HEK293 (cell line): ENCODE measurements around the gene U2SURP.

Source experiments
- CTCF ChIP-seq: fragments of 450-650 bp; formaldehyde crosslinking; IDR thresholded peaks from 2 replicates; pipeline ENCODE4 v1.5.1; 2016; ENCODE audit warnings: missing biosample characterization, missing genetic modification characterization
- MZF1 ChIP-seq: fragments of 450-650 bp; formaldehyde crosslinking; IDR thresholded peaks from 2 replicates; pipeline ENCODE4 v1.5.1; 2017; ENCODE audit warnings: missing biosample characterization, missing genetic modification characterization, borderline replicate concordance
- PRDM10 ChIP-seq: fragments of 450-650 bp; formaldehyde crosslinking; IDR thresholded peaks from 2 replicates; pipeline ENCODE4 v1.5.1; 2016; ENCODE audit warnings: missing biosample characterization, missing genetic modification characterization
- ZNF10 ChIP-seq: fragments of 450-650 bp; formaldehyde crosslinking; IDR thresholded peaks from 2 replicates; pipeline ENCODE4 v1.5.1; 2017; ENCODE audit warnings: missing biosample characterization, missing genetic modification characterization
- ZNF266 ChIP-seq: fragments of 450-650 bp; formaldehyde crosslinking; IDR thresholded peaks from 2 replicates; pipeline ENCODE4 v1.5.1; 2016; ENCODE audit warnings: missing biosample characterization, missing genetic modification characterization, low read depth
- ZNF311 ChIP-seq: fragments of 450-650 bp; formaldehyde crosslinking; IDR thresholded peaks from 2 replicates; pipeline ENCODE4 v1.5.1; 2017; ENCODE audit warnings: missing biosample characterization, missing genetic modification characterization, borderline replicate concordance
- ZNF423 ChIP-seq: fragments of 450-650 bp; formaldehyde crosslinking; IDR thresholded peaks from 2 replicates; pipeline ENCODE4 v1.5.1; 2016; ENCODE audit warnings: missing biosample characterization, missing genetic modification characterization
- TF ChIP-seq, protein P1 (sequence below): fragments of 450-650 bp; formaldehyde crosslinking; IDR thresholded peaks from 2 replicates; pipeline ENCODE4 v1.5.1; 2017; ENCODE audit warnings: missing biosample characterization, missing genetic modification characterization

DNA sequence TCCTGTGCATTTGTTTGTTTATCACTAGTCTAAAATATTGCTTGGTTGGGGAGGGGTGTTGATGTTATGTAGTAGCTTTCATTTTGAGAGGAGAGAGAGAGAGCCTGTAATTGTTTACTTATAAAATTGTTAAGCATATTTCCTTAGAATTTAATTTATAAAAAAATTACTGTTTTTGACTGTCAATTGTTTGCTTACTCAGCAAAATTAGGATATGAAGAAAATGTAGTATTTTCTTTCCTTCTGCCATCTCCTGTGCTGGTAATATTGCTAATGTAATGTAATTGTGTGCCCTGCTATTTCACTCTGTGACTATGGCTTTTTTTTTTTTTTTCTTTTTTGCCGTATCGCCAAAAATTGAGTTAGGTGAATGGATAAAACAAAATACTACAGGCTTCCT is 3.5 kb downstream of the U2SURP start:
- no peak for TF ChIP-seq ZNF423 (tag by site-specific recombination)
- no peak for TF ChIP-seq CTCF (tag by site-specific recombination)
- TF ChIP-seq ZNF266, result no peak
- TF ChIP-seq MZF1 (tag by site-specific recombination), result no peak
- no peak for TF ChIP-seq PRDM10 (tag by site-specific recombination)
- no peak for TF ChIP-seq ZNF10 (tag by site-specific recombination)
- TF ChIP-seq, protein P1, sequence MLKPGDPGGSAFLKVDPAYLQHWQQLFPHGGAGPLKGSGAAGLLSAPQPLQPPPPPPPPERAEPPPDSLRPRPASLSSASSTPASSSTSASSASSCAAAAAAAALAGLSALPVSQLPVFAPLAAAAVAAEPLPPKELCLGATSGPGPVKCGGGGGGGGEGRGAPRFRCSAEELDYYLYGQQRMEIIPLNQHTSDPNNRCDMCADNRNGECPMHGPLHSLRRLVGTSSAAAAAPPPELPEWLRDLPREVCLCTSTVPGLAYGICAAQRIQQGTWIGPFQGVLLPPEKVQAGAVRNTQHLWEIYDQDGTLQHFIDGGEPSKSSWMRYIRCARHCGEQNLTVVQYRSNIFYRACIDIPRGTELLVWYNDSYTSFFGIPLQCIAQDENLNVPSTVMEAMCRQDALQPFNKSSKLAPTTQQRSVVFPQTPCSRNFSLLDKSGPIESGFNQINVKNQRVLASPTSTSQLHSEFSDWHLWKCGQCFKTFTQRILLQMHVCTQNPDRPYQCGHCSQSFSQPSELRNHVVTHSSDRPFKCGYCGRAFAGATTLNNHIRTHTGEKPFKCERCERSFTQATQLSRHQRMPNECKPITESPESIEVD, result no peak
- TF ChIP-seq ZNF311 (tag by site-specific recombination), result no peak
